Activated CD8-positive, alpha-beta T cell treated with anti-CD3 and anti-CD28 coated beads for 36 hours (primary cell): ENCODE data around the gene NBEAL2. TPM values are rescaled to one million over a fixed set of nuclear protein-coding genes. Genes with fewer than 3 reads are reported as not detected.

Experiments used
- ATAC-seq: fragments of 200-7000 bp; cut with Tn5 transposase; one replicate; pipeline ENCODE4 v1.10.0; 2021; ENCODE audit warnings: mild to moderate bottlenecking, moderate library complexity
- CTCF ChIA-PET: fragments of 350-600 bp; sonication (Branson Sonifier 250); formaldehyde crosslinking; loops from one replicate; lab custom pipeline; 2021; ENCODE audit warnings: antibody characterized with exemption; lab: Charles Lee
- POLR2A ChIA-PET: fragments of 350-600 bp; sonication (Branson Sonifier 250); formaldehyde crosslinking; loops from one replicate; lab custom pipeline; 2021; ENCODE audit warnings: antibody characterized with exemption; lab: Charles Lee
- DNase-seq: peaks from one replicate; pipeline ENCODE4 v3.0.0-alpha.2; 2020
- H3K27ac Mint-ChIP-seq: one replicate; pipeline ENCODE4 v1.8.0; 2021; ENCODE audit warnings: mild to moderate bottlenecking, mixed read lengths
- H3K27me3 Mint-ChIP-seq: one replicate; pipeline ENCODE4 v1.8.0; 2021; ENCODE audit warnings: mixed read lengths
- H3K36me3 Mint-ChIP-seq: one replicate; pipeline ENCODE4 v1.8.0; 2021; ENCODE audit warnings: low read depth, mixed read lengths
- H3K4me1 Mint-ChIP-seq: one replicate; pipeline ENCODE4 v1.8.0; 2021; ENCODE audit warnings: low read depth, mixed read lengths
- H3K4me3 Mint-ChIP-seq: one replicate; pipeline ENCODE4 v1.8.0; 2021; ENCODE audit warnings: mild to moderate bottlenecking, moderate library complexity, mixed read lengths
- H3K9me3 Mint-ChIP-seq: one replicate; pipeline ENCODE4 v1.8.0; 2021; ENCODE audit warnings: mixed read lengths
- intact Hi-C: fragments of 100-400 bp; cut with micrococcal nuclease; formaldehyde crosslinking; loops from one replicate; pipeline ENCODE4 v1.10.0; 2022
- total RNA-seq, 2 experiments: library from RNA; stranded (reverse); gene quantifications; one replicate each; pipeline ENCODE4 v1.2.3, GENCODE V29; 2021
- TF ChIP-seq, protein P1 (sequence below): fragments of 200-600 bp; IDR thresholded peaks from one replicate; pipeline ENCODE4 v1.8.0; 2022; ENCODE audit warnings: antibody characterized with exemption, mild to moderate bottlenecking

The NBEAL2 gene
- total RNA-seq, 2 experiments from 2014 or later = 58.9 to 63.7 TPM

DNA sequence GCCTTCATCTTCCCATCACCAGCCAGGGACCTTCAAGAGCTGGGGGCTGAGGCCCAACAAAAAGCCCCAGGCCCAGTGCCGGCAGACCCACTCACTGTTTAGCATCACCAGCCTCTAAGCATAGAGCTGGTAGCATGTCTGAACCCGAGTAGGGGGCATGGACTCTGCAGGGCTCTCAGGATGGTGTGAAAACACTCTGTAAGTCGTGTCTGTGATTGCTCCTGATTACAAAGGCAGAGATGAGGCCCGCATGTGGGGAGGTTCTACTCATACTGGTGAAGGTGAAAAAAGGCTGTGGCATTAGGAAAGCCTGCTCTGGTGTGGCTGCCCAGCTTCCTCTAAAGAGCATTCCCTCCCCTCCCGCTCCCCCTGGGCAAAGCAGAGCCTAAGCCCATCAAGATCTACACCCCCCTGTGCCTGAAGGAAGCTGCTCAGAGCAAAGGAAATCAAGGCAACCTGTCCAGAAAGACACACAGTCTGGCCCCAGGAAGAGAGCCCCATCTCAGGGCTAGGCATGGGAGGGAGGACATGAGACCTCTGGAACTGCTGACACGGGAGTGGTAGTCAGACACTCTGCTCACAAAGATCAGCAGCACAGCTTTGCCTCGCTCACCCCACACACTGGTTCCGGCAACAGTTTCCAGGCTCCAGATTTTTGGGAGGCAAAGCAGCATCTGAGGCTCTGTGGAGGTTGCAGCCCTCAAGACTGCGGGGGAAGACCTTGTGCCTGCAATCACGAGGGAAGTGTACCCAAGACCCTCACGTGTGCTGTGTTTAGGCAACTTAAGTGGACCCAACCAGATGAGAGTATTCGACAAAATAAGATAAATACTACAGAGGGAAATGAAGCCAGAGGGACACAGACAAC is 39.7 kb upstream of the NBEAL2 start:
- Mint-ChIP-seq H3K36me3 (peaks cover 39% of the 10 kb centered on the region), H3K27ac (peak overlapping the region; percentile 75)
- intact Hi-C loops = no loop called here

DNA sequence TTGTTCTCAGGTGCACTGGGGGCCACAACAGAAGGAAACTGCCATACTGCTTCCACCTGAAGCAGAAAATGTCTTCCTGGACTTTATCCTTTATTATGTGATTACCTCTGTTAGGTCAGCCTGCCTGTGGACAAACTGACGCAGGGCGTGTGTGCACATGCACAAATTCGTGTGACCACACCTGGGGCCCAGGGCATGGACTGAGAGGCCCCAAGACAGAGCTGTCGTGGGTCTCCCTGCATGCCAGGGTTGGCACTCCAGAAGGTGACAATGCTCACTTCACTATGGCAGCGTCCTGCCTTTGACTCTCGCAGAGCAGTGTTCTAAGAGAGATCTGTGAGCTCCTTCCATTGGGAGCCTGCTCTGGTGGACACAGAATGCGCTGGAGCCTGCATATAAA is 37.4 kb upstream of the NBEAL2 start:
- peaks cover 44% of the 10 kb centered on the region for H3K36me3 Mint-ChIP-seq
- H3K27ac Mint-ChIP-seq = peak overlapping the region; percentile 37
- H3K4me3 Mint-ChIP-seq = no peak overlapping the region
- no peaks in the 10 kb centered on the region for H3K9me3 Mint-ChIP-seq
- DNase-seq (no peak), ATAC-seq (no peak)
- no peaks in the 10 kb centered on the region for H3K27me3 Mint-ChIP-seq
- POLR2A ChIA-PET = interaction anchor here (1.4 to 1.5 kb wide), 2 partner anchors 9 to 12 kb away, joined by 3 read pairs; no protein-coding TSS in a partner anchor
- intact Hi-C loops = no loop called here
- CTCF ChIA-PET = no interaction called here
- H3K4me1 Mint-ChIP-seq = peaks cover 43% of the 10 kb centered on the region
- TF ChIP-seq, protein P1, sequence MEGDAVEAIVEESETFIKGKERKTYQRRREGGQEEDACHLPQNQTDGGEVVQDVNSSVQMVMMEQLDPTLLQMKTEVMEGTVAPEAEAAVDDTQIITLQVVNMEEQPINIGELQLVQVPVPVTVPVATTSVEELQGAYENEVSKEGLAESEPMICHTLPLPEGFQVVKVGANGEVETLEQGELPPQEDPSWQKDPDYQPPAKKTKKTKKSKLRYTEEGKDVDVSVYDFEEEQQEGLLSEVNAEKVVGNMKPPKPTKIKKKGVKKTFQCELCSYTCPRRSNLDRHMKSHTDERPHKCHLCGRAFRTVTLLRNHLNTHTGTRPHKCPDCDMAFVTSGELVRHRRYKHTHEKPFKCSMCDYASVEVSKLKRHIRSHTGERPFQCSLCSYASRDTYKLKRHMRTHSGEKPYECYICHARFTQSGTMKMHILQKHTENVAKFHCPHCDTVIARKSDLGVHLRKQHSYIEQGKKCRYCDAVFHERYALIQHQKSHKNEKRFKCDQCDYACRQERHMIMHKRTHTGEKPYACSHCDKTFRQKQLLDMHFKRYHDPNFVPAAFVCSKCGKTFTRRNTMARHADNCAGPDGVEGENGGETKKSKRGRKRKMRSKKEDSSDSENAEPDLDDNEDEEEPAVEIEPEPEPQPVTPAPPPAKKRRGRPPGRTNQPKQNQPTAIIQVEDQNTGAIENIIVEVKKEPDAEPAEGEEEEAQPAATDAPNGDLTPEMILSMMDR = no peak

More for the DNA sequence above, 39.7 kb upstream of the NBEAL2 start:
- POLR2A ChIA-PET = interaction anchor here (1.5 to 1.9 kb wide), 3 partner anchors 9 to 40 kb away, joined by 4 to 7 read pairs (median 5); partner anchors contain the start of gene NBEAL2
- peaks cover 34% of the 10 kb centered on the region for H3K4me1 Mint-ChIP-seq
- ATAC-seq (no peak), DNase-seq (no peak)
- no peaks in the 10 kb centered on the region for H3K9me3 Mint-ChIP-seq
- CTCF ChIA-PET = interaction anchor here (1.5 kb wide), 1 partner anchor 16 kb away, joined by 4 read pairs; no protein-coding TSS in a partner anchor
- H3K4me3 Mint-ChIP-seq = no peak overlapping the region
- H3K27me3 Mint-ChIP-seq = no peaks in the 10 kb centered on the region
- TF ChIP-seq, protein P1 = no peak

DNA sequence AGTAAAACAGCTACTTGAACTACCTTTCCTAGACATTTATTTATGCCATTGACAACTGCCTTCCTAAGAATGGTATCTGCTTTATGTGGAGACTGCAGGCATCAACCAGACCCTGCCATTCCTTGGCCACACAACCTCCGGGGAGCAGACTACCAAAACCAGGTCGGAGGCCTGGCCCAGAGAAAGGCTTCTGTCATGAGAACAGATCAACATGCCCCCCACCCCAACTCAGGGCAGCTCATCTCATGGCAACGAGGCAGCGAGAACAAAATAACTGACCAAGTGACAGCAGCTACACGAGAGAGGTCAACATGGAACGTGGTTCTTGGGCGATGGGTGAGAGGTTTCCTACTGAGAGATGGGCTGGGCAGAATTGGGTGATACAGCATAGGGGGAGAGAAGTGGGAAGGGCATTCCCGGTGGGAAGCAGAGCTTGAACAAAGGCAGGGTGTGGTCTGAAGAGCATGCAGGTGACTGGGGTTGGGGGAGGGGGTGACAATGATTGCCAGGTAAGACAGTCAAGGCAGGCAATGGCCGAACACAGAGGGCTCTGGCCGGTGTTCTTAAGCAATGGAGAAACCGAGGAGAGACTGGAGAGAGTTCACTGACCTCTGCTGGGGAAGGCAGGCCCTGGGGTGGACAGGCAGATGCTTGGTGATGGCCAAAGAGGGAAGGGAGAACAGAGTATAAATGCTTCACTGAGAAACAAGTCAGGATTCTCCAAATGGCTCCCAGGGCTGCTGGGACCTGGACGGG is 36.8 kb upstream of the NBEAL2 start:
- Mint-ChIP-seq H3K4me3 (no peak overlapping the region), H3K27me3 (no peaks in the 10 kb centered on the region), H3K4me1 (peaks cover 49% of the 10 kb centered on the region), H3K36me3 (peaks cover 47% of the 10 kb centered on the region), H3K27ac (peak overlapping the region; percentile 44), H3K9me3 (no peaks in the 10 kb centered on the region)
- TF ChIP-seq, protein P1 = no peak
- intact Hi-C loops = no loop called here
- ChIA-PET CTCF (no interaction called here), POLR2A (interaction anchor here (1.4 kb wide), 1 partner anchor 9 kb away, joined by 3 read pairs; no protein-coding TSS in a partner anchor)
- ATAC-seq (no peak), DNase-seq (no peak)

DNA sequence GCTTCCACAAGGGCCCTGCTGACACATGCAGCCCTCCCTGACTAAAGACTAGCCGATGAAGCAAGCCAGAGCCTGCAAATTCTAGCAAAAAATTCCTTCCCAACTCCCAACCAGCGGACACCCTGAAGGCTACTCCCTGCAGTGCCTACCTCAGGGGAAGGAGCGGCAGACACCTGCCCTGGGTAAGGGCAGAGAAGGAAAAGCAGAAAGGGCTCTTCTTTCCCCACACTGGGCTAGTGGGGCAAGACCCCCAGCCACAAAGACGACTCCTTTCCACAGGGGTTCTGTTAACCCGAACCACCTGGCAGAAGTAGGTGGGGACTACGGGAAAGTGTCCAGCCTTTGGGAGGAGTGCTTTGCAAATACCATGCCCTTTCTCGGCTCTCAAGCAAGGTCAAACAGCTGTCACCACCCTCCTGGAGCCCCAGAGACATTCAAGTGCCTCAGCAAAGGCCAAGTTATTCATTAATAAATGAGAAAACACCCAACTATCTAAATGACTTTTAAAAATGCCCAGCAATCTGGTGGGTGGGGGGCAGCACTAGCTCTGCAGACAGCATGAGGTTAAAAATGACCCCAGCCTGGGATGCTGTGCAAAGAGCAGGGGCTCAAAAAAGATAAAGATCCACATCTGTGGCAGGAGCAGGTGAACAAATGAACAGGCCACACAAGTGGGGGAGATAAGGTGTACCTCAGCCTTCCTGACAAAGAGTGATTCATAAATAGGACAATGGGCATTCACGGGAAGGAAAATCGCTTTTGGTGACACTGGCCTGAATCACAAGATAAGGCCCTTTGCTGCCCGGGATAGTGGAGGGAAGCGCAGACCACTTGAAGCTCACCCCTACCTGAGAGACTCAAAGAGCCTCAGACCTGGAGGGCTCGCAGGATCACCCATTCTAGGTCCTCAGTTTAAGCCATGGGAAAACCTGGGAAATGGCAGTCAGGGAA is 36.0 kb upstream of the NBEAL2 start:
- ATAC-seq = no peak
- peaks cover 56% of the 10 kb centered on the region for H3K4me1 Mint-ChIP-seq
- ChIA-PET CTCF (no interaction called here), POLR2A (interaction anchor here (1.0 to 1.4 kb wide), 2 partner anchors 8 to 10 kb away, joined by 3 read pairs; no protein-coding TSS in a partner anchor)
- H3K9me3 Mint-ChIP-seq = no peaks in the 10 kb centered on the region
- peak overlapping the region; percentile 11 for H3K27ac Mint-ChIP-seq
- H3K4me3 Mint-ChIP-seq = no peak overlapping the region
- TF ChIP-seq, protein P1 = no peak
- no peaks in the 10 kb centered on the region for H3K27me3 Mint-ChIP-seq
- H3K36me3 Mint-ChIP-seq = peaks cover 45% of the 10 kb centered on the region
- no peak for DNase-seq
- intact Hi-C loops = no loop called here
